HG03575 (cell line): ENCODE measurements around the gene PAWR.
A peak's percentile ranks its signal among the peaks of the same experiment; 100 is the strongest.
"Not testable (repeated sequence)": the region's sequence is repeated elsewhere in the genome, so short reads cannot be mapped to it uniquely, and the experiment has no call there.

Experiments
- ATAC-seq: cut with Tn5 transposase; IDR thresholded peaks from one replicate; pipeline ENCODE4 v1.9.1; 2021; ENCODE audit not compliant: unreplicated experiment, insufficient number of reproducible peaks, low FRiP score; ENCODE audit errors: extremely low read depth

PAWR gene

GRCh38 chr12:79615596-79616560 is 74.9 kb downstream of the PAWR start:
- ATAC-seq, result peak; percentile 35

GRCh38 chr12:79614730-79615129 is 76.0 kb downstream of the PAWR start:
- ATAC-seq, result no peak

GRCh38 chr12:79601908-79602307 is 88.9 kb downstream of the PAWR start:
- no peak for ATAC-seq

- ATAC-seq, result no peak
These were observed 92.9 kb downstream of the PAWR start for GRCh38 chr12:79597910-79598309.

- no peak for ATAC-seq
These were observed 93.9 kb downstream of the PAWR start for GRCh38 chr12:79596719-79597350.

- ATAC-seq, result no peak
These were observed 95.5 kb downstream of the PAWR start for GRCh38 chr12:79595273-79595672.

GRCh38 chr12:79592865-79593264 is 97.9 kb downstream of the PAWR start:
- no peak for ATAC-seq

GRCh38 chr12:79591988-79592387 is 98.8 kb downstream of the PAWR start:
- ATAC-seq, result no peak

- no peak for ATAC-seq
These were observed 100.0 kb downstream of the PAWR start for GRCh38 chr12:79590751-79591150.

GRCh38 chr12:79587368-79587767 is 103.4 kb downstream of the PAWR start:
- no peak for ATAC-seq

GRCh38 chr12:79585147-79585546 is 105.6 kb downstream of the PAWR start:
- no peak for ATAC-seq

- ATAC-seq, result no peak
These were observed 116.9 kb downstream of the PAWR start for GRCh38 chr12:79573820-79574219.

- no peak for ATAC-seq
These were observed 121.1 kb downstream of the PAWR start for GRCh38 chr12:79569679-79570078.

- no peak for ATAC-seq
These were observed 123.6 kb downstream of the PAWR start for GRCh38 chr12:79567175-79567563.

GRCh38 chr12:79566452-79567174 is 124.2 kb downstream of the PAWR start:
- no peak for ATAC-seq

GRCh38 chr12:79564727-79565350 is 125.9 kb downstream of the PAWR start:
- not testable (repeated sequence) for ATAC-seq

GRCh38 chr12:79563021-79563740 is 127.6 kb downstream of the PAWR start:
- ATAC-seq, result no peak

- no peak for ATAC-seq
These were observed 129.2 kb downstream of the PAWR start for GRCh38 chr12:79561401-79562132.
